MG63 (cell line): ENCODE measurements around the gene DLX2. TPM values are rescaled to one million over a fixed set of nuclear protein-coding genes. Genes with fewer than 3 reads are reported as not detected.
A peak's percentile ranks its signal among the peaks of the same experiment; 100 is the strongest.

Experiments
- DNase-seq: peaks from one replicate; pipeline ENCODE4 v3.0.0-alpha.2; 2020
- H3K27me3 ChIP-seq: fragments of 250-450 bp; sonication (Bioruptor Pico); 2 replicates; pipeline ENCODE4 v1.5.1; 2020; ENCODE audit warnings: mild to moderate bottlenecking, moderate library complexity
- H3K36me3 ChIP-seq: fragments of 250-450 bp; sonication (Bioruptor Pico); 2 replicates; pipeline ENCODE4 v1.5.1; 2020; ENCODE audit warnings: mild to moderate bottlenecking, moderate library complexity
- H3K4me3 ChIP-seq: fragments of 250-450 bp; sonication (Bioruptor Pico); 2 replicates; pipeline ENCODE4 v1.5.1; 2020; ENCODE audit warnings: mild to moderate bottlenecking, moderate library complexity
- H3K9me3 ChIP-seq: fragments of 250-450 bp; sonication (Bioruptor Pico); 2 replicates; pipeline ENCODE4 v1.5.1; 2020; ENCODE audit warnings: mild to moderate bottlenecking, moderate library complexity
- total RNA-seq: library from RNA; depleted of rRNA; stranded (reverse); fragments of >200 nt; shearing (Covaris generic); gene quantifications from 2 replicates; pipeline ENCODE4 v1.2.3, GENCODE V29; 2014; ENCODE audit warnings: low replicate concordance

The DLX2 gene
- total RNA-seq, 1 experiment from 2014 or later, result not detected

DNA sequence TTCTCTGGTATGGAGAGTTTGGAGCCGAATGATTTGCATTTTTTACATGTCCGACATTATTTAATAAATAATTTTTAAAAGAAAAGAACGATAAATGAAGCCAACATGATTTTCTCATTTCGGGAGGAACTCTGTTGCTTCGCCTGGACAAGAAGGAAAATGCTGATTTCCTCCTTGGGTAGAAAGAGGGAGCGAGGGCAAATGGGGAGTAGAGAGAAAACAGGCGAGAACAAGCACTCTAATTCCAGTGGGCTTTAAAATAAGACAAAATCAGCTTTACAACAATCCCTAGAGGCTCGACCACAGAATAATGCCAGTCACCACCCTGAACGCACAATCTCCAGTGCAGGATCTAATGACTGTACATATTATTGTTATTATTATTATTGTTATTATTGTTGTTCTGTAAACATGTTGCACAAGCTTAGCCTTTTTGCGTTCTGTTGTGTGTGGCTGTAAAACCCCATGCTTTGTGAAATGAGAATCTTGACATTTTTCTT is 13.6 kb downstream of the DLX2 start:
- no peak for DNase-seq
- Histone ChIP-seq H3K36me3 (peaks cover 18% of the 10 kb centered on the region), H3K4me3 (no peak overlapping the region), H3K27me3 (no peaks in the 10 kb centered on the region), H3K9me3 (no peaks in the 10 kb centered on the region)

DNA sequence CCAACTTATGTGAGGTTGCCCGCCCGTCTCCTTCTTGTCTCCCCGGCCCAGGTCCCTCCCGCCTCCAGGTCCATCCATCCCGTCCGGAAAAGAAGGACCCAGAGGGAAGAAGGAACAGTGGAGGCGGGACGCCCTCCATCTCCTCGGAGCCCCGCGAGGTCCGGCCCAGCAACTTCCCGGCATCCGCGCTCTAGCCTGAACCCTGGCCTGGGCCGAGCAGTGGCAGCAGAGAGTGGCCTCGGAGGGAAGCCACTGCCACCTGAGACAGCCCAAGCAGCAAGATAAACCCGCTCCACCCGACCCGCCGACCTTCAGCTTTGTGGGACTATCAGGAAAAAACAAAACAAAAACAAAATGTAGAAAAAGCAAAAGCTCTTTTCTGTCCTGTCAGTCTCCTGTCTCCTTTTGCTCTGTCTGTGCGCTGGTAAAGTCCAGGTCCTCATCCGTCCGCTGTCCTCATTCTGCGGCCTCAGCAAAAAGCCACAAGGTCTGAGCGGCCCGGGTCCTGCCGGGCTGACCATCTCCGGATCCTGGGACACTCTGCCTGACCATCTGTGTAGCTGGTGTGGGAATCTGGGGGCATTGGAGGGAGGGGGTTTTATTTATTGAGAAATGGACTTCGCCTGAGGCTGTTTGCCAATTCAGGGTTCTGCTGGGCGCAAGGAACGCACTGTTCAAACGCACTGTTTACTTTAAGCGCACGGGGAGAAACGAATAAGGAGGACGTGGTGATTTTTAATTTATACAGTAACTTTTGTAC is 14.3 kb downstream of the DLX2 start:
- DNase-seq, result no peak
- Histone ChIP-seq H3K4me3 (no peak overlapping the region), H3K36me3 (peaks cover 18% of the 10 kb centered on the region), H3K9me3 (no peaks in the 10 kb centered on the region), H3K27me3 (no peaks in the 10 kb centered on the region)

DNA sequence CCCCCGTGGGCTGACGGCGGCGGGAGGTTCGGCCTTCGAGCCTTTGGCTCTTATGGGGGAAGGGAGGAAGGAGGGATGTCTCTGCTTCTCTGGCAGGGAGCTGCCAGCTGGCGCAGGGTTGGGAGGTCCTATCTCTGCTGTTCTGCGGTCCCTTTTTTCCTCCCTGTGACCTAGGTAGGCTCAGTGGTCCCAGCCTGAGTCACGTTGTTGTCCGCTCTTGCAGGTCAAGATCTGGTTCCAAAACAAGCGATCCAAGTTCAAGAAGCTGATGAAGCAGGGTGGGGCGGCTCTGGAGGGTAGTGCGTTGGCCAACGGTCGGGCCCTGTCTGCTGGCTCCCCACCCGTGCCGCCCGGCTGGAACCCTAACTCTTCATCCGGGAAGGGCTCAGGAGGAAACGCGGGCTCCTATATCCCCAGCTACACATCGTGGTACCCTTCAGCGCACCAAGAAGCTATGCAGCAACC is 14.9 kb downstream of the DLX2 start:
- H3K4me3 ChIP-seq, result no peak overlapping the region

DNA sequence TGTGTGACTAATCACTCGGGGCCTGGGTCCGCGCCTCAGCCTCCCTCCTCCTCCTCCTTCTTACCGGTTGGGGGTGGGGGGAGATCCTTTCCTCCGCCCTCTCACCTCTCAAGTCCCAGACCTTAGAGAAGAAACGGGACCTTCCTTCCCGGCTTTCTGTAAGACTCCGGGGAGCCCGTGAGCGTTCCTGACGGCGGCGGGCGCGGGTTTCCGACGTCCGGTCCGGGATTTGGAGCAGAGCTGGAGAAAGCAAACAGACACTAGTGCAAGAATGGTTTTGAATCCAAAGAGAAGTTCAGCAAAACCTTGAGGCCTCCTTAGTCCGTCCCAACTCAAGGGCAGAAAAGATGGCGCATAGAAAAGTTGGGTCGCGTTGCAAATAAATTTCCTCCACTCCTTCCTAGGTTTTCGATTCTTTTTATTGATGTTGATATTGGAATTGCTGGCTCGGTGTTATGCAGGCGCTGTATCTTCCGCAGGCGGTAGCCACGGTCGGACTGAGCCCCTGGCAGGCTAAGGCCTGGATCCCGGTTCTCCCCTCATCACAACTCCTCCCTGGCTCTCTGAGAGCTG is 15.4 kb downstream of the DLX2 start:
- DNase-seq, result no peak
- H3K4me3 ChIP-seq, result no peak overlapping the region
- no peaks in the 10 kb centered on the region for H3K27me3 ChIP-seq
- H3K9me3 ChIP-seq, result no peaks in the 10 kb centered on the region
- H3K36me3 ChIP-seq, result peaks cover 18% of the 10 kb centered on the region

More for the DNA sequence above, 14.9 kb downstream of the DLX2 start:
- Histone ChIP-seq H3K9me3 (no peaks in the 10 kb centered on the region), H3K36me3 (peaks cover 18% of the 10 kb centered on the region), H3K27me3 (no peaks in the 10 kb centered on the region)
- no peak for DNase-seq

DNA sequence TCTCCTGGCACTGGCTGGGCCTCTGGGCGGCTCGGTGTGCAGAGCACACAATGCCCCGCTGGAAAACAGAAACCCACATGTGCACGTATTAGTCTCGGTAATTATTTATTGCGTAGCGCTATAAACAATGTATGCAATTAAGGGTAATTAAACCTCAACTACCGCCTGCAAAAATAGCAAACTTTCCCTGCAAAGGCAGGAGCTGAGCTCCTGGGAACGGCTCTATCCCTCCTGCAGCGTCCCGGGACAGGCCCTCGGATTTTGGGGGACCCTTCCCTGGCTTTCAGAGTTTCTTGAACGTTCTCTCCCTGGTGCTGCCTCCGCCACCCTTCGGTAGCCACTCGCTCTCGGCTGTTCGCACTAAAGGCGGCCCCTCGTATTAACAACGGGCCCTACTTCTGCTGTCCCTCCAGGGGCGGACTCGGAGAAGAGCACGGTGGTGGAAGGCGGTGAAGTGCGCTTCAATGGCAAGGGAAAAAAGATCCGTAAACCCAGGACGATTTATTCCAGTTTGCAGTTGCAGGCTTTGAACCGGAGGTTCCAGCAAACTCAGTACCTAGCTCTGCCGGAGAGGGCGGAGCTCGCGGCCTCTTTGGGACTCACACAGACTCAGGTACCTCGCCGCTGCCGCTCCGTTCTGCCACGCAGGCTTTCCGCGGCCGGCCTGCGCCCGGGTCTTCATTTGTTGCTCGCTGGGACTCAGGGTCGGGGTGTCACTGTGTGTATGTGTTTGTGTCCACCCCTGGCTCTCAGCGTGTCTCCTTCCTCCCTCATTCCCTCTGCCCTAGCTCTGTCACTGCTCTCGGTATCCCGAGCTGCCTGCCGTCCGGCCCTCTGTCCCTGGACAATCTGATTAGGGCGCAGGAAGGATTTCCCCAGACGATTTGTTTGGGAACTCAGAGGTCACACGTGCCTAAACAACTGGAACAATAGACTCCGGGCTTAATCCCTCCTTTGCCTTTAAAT is 16.2 kb downstream of the DLX2 start:
- no peaks in the 10 kb centered on the region for H3K9me3 ChIP-seq
- peaks cover 18% of the 10 kb centered on the region for H3K36me3 ChIP-seq
- H3K27me3 ChIP-seq, result no peaks in the 10 kb centered on the region
- H3K4me3 ChIP-seq, result peak overlapping the region; percentile 72
- DNase-seq, result no peak

DNA sequence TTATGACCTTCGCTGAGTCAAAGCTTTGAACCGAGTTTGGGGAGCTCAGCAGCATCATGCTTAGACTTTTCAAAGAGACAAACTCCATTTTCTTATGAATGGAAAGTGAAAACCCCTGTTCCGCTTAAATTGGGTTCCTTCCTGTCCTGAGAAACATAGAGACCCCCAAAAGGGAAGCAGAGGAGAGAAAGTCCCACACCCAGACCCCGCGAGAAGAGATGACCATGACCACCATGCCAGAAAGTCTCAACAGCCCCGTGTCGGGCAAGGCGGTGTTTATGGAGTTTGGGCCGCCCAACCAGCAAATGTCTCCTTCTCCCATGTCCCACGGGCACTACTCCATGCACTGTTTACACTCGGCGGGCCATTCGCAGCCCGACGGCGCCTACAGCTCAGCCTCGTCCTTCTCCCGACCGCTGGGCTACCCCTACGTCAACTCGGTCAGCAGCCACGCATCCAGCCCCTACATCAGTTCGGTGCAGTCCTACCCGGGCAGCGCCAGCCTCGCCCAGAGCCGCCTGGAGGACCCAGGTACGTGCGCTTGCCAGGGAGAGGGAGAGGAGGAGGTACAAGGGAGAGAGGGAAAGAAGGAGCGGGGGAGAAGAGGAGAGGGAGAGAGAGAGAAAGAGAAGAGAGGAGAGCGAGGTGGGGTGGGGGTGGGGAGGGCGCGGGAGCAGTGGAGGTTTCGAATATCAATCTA is 17.1 kb downstream of the DLX2 start, which contains the start of gene DLX1:
Gene DLX1, plus strand, starts transcription at position 48 of the 700 bp plus-strand sequence. Its CDS starts 171 bp downstream, at position 219.
- Histone ChIP-seq H3K27me3 (no peaks in the 10 kb centered on the region), H3K36me3 (peaks cover 18% of the 10 kb centered on the region), H3K4me3 (peak within 1 kb of the TSS; percentile 72), H3K9me3 (no peaks in the 10 kb centered on the region)
- DNase-seq, result peak; percentile 66

DNA sequence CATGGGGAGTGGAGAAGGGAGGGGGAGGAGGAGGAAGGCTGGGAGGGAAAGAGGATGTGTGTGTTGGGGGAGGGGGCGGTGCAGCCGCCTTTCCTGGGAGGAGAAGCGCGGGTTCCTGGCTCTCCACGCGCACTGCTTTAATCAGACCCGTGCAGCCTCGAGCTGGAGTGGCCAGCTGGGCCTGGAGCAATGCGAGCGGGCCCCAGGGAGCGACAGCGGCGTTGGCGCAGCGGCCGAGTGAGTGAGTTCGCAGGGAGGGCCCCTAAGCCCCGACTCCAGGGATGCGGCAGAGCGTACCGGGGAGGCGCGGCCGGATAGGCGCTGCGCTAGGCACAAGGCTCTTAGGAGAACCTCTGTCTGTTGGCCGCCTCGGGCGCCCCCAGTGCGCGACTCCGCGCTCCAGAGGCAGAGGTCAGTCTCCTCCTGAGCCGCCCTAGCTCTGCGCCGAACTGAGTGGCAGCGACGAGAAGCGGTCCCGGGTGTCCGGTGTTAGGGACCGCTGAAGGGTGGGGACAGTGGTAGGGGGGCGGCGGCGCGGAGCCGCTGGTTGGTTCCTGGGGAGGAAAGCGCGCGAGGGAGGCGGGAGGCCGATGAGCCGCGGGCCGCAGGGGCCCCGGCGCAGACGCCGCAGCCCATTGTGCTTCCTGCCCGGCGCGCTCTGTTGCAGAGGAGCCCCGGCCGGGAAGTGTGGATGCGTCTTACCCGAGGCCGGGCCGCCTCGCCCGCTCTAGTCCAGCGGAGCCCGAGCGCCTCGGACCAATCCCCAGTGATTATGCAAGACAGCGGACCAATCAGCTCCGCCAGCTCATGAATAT is 17.8 kb downstream of the DLX2 start:
- Histone ChIP-seq H3K4me3 (peak overlapping the region; percentile 72), H3K27me3 (no peaks in the 10 kb centered on the region), H3K9me3 (no peaks in the 10 kb centered on the region), H3K36me3 (peaks cover 18% of the 10 kb centered on the region)
- peak; percentile 96 for DNase-seq

DNA sequence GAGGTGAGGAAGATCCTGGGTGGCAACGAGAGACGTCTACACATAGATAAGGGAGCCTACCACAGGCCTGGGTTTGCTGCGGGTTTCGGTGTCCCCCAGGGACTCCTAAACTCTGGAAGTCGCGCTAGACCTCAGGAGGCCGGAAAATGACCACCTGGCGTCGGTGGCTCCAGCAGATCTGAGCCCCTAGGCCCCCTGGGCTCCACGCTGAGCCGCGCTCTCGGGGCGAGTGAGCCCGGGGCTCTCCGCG is 18.4 kb downstream of the DLX2 start:
- Histone ChIP-seq H3K36me3 (peaks cover 18% of the 10 kb centered on the region), H3K4me3 (peak overlapping the region; percentile 72), H3K9me3 (no peaks in the 10 kb centered on the region), H3K27me3 (no peaks in the 10 kb centered on the region)
- no peak for DNase-seq

DNA sequence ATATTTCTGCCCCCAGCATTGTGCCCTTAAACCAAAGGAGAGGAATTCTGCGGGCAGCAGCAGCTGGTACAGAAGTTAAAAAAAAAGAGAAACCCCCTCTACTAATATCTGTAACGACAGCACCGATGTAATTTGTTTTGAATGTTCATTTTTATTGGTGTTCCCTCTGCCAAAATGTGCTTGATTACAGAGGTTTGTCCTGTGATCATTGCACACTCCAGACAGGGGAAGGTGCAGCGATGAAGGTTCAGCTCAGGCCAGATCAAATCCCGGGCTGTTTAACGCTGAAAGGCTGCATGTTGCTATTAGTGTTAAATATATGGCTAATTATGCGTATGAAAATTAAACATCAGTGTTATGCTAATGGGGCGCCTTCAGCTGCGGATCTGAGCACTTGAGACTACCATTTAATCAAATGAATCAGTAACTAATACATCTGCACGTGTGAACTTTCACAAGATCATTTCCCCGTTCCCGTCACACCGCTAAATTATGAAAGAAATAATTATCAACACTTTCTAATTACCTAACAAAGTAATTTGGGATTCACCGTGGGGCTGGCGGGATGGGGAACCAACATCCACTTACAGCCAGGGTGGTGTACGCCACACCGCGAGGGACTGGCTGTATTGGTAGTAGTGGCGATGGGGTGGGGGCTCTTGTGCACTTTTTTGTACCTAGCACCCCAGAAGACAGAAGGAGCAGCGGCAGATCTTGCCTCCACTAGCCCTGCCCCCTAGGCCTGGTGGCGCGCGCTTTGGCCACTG is 18.9 kb downstream of the DLX2 start:
- DNase-seq, result peak; percentile 61
- Histone ChIP-seq H3K4me3 (peak overlapping the region; percentile 72), H3K9me3 (no peaks in the 10 kb centered on the region), H3K36me3 (peaks cover 18% of the 10 kb centered on the region), H3K27me3 (no peaks in the 10 kb centered on the region)

DNA sequence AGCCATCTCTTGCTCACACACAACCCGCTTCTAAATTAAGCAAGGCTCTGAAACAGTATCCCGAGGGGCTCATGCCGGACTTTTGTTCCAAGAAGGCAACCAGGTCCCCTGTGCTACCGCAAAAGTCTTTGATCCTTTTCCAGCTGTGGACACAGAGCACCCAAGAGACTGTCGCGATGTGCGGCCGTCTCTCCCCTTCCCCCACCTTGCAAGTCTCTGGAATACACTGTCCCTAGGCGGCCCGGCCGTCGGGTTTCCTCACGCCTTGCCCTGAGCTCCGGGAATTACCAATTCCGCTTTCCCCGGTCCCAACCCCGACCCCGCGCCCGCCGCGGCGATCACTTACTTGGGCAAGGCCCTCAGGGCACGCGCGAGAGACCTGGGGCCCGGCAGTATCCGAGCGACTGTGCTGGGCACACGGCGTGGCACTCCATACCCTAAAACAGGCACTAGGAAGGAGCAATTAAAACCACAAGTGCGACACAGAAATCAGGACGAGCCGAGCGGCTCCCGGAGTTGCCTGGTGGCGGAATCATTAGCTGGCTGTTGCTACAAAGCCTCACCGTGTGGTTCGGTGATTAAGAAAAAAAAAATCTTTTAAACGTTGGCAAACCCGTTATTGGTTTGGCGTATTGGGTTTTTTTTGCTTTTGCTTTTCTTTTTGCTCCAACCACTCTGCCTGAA is 19.6 kb downstream of the DLX2 start:
- H3K4me3 ChIP-seq, result peak overlapping the region; percentile 72
- peak; percentile 51 for DNase-seq
- H3K27me3 ChIP-seq, result no peaks in the 10 kb centered on the region
- no peaks in the 10 kb centered on the region for H3K9me3 ChIP-seq
- H3K36me3 ChIP-seq, result peaks cover 17% of the 10 kb centered on the region

DNA sequence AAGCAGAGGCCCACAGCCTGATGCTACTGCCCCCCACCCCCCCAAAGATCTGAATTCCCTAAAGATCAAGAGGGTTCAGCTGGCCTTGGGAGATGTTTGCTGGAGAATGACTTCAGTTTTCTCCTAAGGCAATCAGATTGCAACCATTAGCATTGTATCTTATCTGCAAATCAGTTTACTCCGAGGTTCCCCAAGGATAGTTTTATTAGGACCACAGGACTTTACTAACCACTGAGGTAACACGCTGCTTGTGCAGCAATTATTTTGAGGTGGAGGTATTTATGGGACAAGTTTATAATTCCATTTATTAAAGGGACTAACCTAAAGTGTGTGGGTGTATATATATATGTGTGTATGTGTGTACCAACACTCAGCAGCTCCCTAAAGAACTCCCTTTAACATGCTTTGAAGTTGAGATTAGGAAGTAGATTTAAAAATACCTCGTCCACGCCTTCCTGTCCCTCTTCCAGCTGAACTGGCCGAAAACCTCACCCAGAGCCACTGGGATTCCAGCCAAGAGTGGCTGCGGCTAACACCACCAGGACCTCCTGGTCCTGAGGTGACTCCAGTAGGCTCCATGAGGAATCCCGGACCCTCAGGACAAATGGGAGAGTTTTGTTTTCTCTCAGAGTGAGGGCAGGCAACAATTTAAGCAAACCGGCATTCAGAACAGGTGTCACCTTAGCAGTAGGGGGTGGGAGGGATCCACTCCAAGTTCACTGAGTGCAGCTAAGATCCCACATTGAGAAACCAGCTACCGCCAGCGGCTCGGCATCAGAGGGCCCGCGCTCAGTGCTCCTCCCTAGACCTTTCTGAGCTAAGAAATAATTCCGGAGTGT is 20.4 kb downstream of the DLX2 start:
- peaks cover 9% of the 10 kb centered on the region for H3K36me3 ChIP-seq
- H3K9me3 ChIP-seq, result no peaks in the 10 kb centered on the region
- no peaks in the 10 kb centered on the region for H3K27me3 ChIP-seq
- peak; percentile 50 for DNase-seq
- peak overlapping the region; percentile 72 for H3K4me3 ChIP-seq

DNA sequence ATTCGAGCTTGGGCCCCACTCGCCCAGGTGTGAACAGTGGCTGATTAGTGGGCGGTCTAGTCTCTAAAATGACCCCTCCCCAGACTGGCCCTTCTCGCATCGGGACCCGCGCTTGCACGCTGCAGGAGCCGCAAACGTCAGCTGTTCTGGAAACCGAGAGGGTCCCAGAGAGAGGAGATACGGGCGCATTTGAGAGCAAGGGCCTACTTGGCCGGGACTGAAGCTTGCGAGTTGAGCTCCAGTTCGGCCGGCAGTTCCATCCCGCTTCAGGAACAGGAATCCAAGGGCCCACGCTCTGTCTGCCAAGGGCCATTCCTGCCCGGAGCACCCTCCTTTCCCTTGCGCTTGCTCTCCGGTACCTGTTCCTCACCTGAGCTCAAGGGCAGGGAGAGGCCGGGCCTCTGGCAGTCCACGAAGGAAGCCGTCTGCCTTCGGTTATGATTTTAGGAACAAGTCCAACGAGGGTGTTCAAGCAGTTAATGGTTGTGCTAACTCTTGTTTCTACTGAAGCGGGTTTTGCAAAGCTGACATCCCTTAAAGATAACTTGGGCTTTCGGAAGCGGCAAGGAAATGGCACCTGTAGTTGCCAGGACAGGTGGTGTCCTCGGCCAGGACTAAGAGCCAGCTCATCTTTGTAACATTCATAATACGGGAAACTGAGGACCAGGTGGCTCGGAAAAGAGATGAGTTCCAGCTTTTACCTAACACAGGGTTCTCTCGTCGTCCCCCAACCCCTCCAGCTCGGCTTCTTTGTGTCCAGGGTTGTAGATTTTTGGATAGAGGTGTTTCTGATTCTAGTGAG is 21.3 kb downstream of the DLX2 start:
- no peak for DNase-seq
- Histone ChIP-seq H3K4me3 (no peak overlapping the region), H3K9me3 (no peaks in the 10 kb centered on the region), H3K36me3 (peaks cover under 1% of the 10 kb centered on the region; the same call in 1 of the 2 replicates), H3K27me3 (no peaks in the 10 kb centered on the region)

DNA sequence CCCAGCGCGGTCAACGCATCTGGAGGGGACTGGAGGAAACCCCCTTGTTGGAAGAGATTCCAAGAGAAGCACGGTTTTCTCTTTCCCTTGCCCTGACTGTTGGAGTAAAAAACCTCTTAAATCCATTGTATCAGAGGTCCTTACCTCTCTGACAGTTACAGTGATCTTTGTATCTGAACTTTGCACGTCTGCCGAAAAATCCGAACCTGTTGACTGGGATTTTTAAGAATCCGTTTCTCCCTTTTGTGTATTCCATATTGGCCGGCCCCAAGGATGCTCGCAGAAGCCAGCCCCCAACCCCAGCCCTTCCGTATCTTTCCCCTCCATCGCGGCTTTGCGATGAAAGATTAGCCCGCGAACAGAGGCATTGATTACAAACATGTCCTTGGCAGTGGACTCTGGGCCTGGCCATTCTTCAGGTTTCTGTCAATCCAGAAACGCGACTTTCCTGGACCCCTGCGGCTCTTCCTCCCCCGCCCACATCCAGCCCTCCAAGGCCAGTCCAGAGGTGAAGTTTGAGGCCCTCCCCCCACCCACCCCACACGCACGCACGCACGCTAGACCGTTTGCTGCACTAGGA is 22.0 kb downstream of the DLX2 start:
- no peak for DNase-seq

More for the DNA sequence above, 22.0 kb downstream of the DLX2 start:
- no peak overlapping the region for H3K4me3 ChIP-seq
- no peaks in the 10 kb centered on the region for H3K36me3 ChIP-seq
- no peaks in the 10 kb centered on the region for H3K9me3 ChIP-seq
- no peaks in the 10 kb centered on the region for H3K27me3 ChIP-seq
